ENCODE results near the gene CPE. TPM values are rescaled to one million over a fixed set of nuclear protein-coding genes. Genes with fewer than 3 reads are reported as not detected.

CPE gene
- total RNA-seq, 3 donors from 2014 or later: 106 to 129 (median 114) TPM

- Histone ChIP-seq H3K27ac (no peak overlapping the region), H3K36me3 (no peaks in the 10 kb centered on the region), H3K4me1 (no peaks in the 10 kb centered on the region), H3K4me3 (no peak overlapping the region), H3K27me3 (no peaks in the 10 kb centered on the region), H3K9me3 (no peaks in the 10 kb centered on the region)
- DNase-seq (ENCODE audit: low spot score in 2 of 2): no peak
- TF ChIP-seq POLR2AphosphoS5 (IDR thresholded peaks at IDR 0.05) (no peak), POLR2A (IDR thresholded peaks at IDR 0.05) (no peak), CTCF (IDR thresholded peaks at IDR 0.05) (no peak)
- intact Hi-C loops (cut with DNase I; ENCODE audit: low total_unique reads): no loop called here
Measured at GRCh38 chr4:165425629-165426028, 46.8 kb downstream of the CPE start.

DNA sequence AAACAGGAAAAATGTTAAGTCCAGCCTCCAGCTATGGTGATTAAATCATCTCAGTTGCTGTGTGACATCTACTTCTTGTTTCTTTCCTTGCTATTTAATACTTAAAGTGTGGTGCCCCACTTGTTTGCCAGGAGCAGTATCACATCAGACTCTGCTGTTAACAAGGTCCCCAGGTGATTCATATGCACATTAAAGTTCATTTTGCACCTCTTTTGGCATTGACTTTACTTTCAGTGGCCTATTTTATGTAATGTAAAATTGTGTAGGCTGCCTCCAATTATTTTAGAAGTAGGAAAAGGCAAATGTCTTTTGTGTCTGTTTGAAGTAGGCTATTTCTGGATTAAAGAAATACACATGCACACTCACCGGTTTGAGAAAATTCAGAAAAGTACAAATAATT, 47.5 kb downstream of the CPE start:
- DNase-seq (ENCODE audit: low spot score in 2 of 2): no peak
- Histone ChIP-seq H3K4me3 (no peak overlapping the region), H3K27ac (no peak overlapping the region), H3K27me3 (no peaks in the 10 kb centered on the region), H3K9me3 (no peaks in the 10 kb centered on the region), H3K36me3 (no peaks in the 10 kb centered on the region), H3K4me1 (no peaks in the 10 kb centered on the region)
- intact Hi-C loops (cut with DNase I; ENCODE audit: low total_unique reads): no loop called here
- TF ChIP-seq POLR2A (IDR thresholded peaks at IDR 0.05): no peak
- TF ChIP-seq CTCF (IDR thresholded peaks at IDR 0.05): no peak
- TF ChIP-seq POLR2AphosphoS5 (IDR thresholded peaks at IDR 0.05): no peak

- H3K27ac ChIP-seq: no peak overlapping the region
- intact Hi-C loops (cut with DNase I; ENCODE audit: low total_unique reads): no loop called here
- TF ChIP-seq CTCF (IDR thresholded peaks at IDR 0.05) (no peak), POLR2A (IDR thresholded peaks at IDR 0.05) (no peak), POLR2AphosphoS5 (IDR thresholded peaks at IDR 0.05) (no peak)
- H3K9me3 ChIP-seq: no peaks in the 10 kb centered on the region
- no peaks in the 10 kb centered on the region for H3K4me1 ChIP-seq
- DNase-seq (ENCODE audit: low spot score in 2 of 2): no peak
- no peaks in the 10 kb centered on the region for H3K27me3 ChIP-seq
- H3K4me3 ChIP-seq: no peak overlapping the region
- no peaks in the 10 kb centered on the region for H3K36me3 ChIP-seq
Measured at GRCh38 chr4:165426823-165427222, 48.0 kb downstream of the CPE start.

GRCh38 chr4:165428957-165429356, 50.1 kb downstream of the CPE start:
- intact Hi-C loops (cut with DNase I; ENCODE audit: low total_unique reads): no loop called here
- Histone ChIP-seq H3K27ac (no peak overlapping the region), H3K9me3 (no peaks in the 10 kb centered on the region), H3K4me1 (no peaks in the 10 kb centered on the region), H3K27me3 (no peaks in the 10 kb centered on the region), H3K36me3 (no peaks in the 10 kb centered on the region), H3K4me3 (no peak overlapping the region)
- no peak for DNase-seq (ENCODE audit: low spot score in 2 of 2)
- no peak for TF ChIP-seq POLR2A (IDR thresholded peaks at IDR 0.05)
- TF ChIP-seq POLR2AphosphoS5 (IDR thresholded peaks at IDR 0.05): no peak
- no peak for TF ChIP-seq CTCF (IDR thresholded peaks at IDR 0.05)

- intact Hi-C loops (cut with DNase I; ENCODE audit: low total_unique reads): no loop called here
- TF ChIP-seq POLR2A (IDR thresholded peaks at IDR 0.05) (no peak), CTCF (IDR thresholded peaks at IDR 0.05) (no peak), POLR2AphosphoS5 (IDR thresholded peaks at IDR 0.05) (no peak)
- no peak overlapping the region for H3K27ac ChIP-seq
- no peaks in the 10 kb centered on the region for H3K36me3 ChIP-seq
- no peaks in the 10 kb centered on the region for H3K9me3 ChIP-seq
- DNase-seq (ENCODE audit: low spot score in 2 of 2): no peak
- no peak overlapping the region for H3K4me3 ChIP-seq
- H3K4me1 ChIP-seq: no peaks in the 10 kb centered on the region
- no peaks in the 10 kb centered on the region for H3K27me3 ChIP-seq
Measured at GRCh38 chr4:165433529-165433928, 54.7 kb downstream of the CPE start.
